SK-N-MC (cell line): ENCODE results near the gene ACOT8.

Experiments
- EZH2 ChIP-seq: fragments of 200-600 bp; sonication (generic); IDR thresholded peaks from one replicate; pipeline ENCODE4 v1.6.1; 2017; ENCODE audit warnings: antibody characterized with exemption
- POLR2AphosphoS5 ChIP-seq: IDR thresholded peaks from 2 replicates; pipeline ENCODE4 v1.6.1; 2012; ENCODE audit warnings: mild to moderate bottlenecking, low read depth, low read length, borderline replicate concordance

- TF ChIP-seq EZH2 (no peak), POLR2AphosphoS5 (no peak)
Measured at GRCh38 chr20:45816951-45817350, 40.2 kb downstream of the ACOT8 start.
